HEK293 (cell line): ENCODE measurements around the gene STK24.

Source experiments
- CTCF ChIA-PET: fragments of 350-600 bp; formaldehyde crosslinking; extraction: SDS; loops from one replicate; lab custom pipeline; 2021; ENCODE audit warnings: antibody characterized with exemption; lab: Yijun Ruan, JAX
- POLR2A ChIA-PET: fragments of 300-600 bp; formaldehyde crosslinking; extraction: SDS; loops from one replicate; lab custom pipeline; 2020; ENCODE audit warnings: antibody characterized with exemption, inconsistent platforms; lab: Yijun Ruan, JAX
- H3K27ac ChIP-seq: fragments of 200-500 bp; sonication (Bioruptor generic); 2 replicates; pipeline ENCODE4 v1.5.1; 2014; ENCODE audit warnings: low read depth, low read length, control low read depth, inconsistent platforms; ENCODE audit errors: extremely low read depth
- H3K36me3 ChIP-seq, 2 experiments: fragments of 200-500 bp in 1 of 2; sonication (Bioruptor generic) in 1 of 2; 1 replicate in 1 of 2; 2 replicates in 1 of 2; pipeline ENCODE4 v1.5.1; 2014 to 2017; ENCODE audit warnings: inconsistent platforms in 2 of 2, low read length in 2 of 2; ENCODE audit not compliant: control insufficient read depth in 2 of 2, insufficient read depth in 1 of 2
- H3K4me1 ChIP-seq: fragments of 200-500 bp; sonication (Bioruptor generic); 2 replicates; pipeline ENCODE4 v1.5.1; 2014; ENCODE audit warnings: mild to moderate bottlenecking, low read length, inconsistent platforms; ENCODE audit not compliant: control insufficient read depth, insufficient read depth
- H3K4me3 ChIP-seq: 2 replicates; pipeline ENCODE4 v1.5.1; 2011; ENCODE audit warnings: low read depth, mild to moderate bottlenecking, control low read depth, low read length, moderate library complexity
- H3K9me3 ChIP-seq: fragments of 200-500 bp; sonication (Bioruptor generic); 2 replicates; pipeline ENCODE4 v1.5.1; 2014; ENCODE audit warnings: low read depth, low read length, inconsistent platforms; ENCODE audit not compliant: control insufficient read depth, insufficient read depth
- ELK4 ChIP-seq: IDR thresholded peaks from 2 replicates; pipeline ENCODE4 v1.6.1; 2011; ENCODE audit warnings: mild to moderate bottlenecking, low read depth, low read length, borderline replicate concordance
- FEZF1 ChIP-seq: fragments of 450-650 bp; formaldehyde crosslinking; IDR thresholded peaks from 2 replicates; pipeline ENCODE4 v1.5.1; 2016; ENCODE audit warnings: missing biosample characterization, missing genetic modification characterization
- PRDM4 ChIP-seq: fragments of 450-650 bp; formaldehyde crosslinking; IDR thresholded peaks from 2 replicates; pipeline ENCODE4 v1.5.1; 2017; ENCODE audit warnings: missing biosample characterization, missing genetic modification characterization
- PRDM6 ChIP-seq: fragments of 450-650 bp; formaldehyde crosslinking; IDR thresholded peaks from 2 replicates; pipeline ENCODE4 v1.5.1; 2017; ENCODE audit warnings: missing biosample characterization, missing genetic modification characterization
- ZBTB17 ChIP-seq: fragments of 450-650 bp; formaldehyde crosslinking; IDR thresholded peaks from 2 replicates; pipeline ENCODE4 v1.5.1; 2016; ENCODE audit warnings: missing biosample characterization, missing genetic modification characterization
- ZFHX2 ChIP-seq: fragments of 450-650 bp; formaldehyde crosslinking; conservative IDR thresholded peaks from 2 replicates; pipeline ENCODE4 v1.5.1; 2016; ENCODE audit warnings: missing biosample characterization, missing genetic modification characterization
- ZNF112 ChIP-seq: fragments of 450-650 bp; formaldehyde crosslinking; IDR thresholded peaks from 2 replicates; pipeline ENCODE4 v1.5.0; 2017; ENCODE audit warnings: missing biosample characterization, missing genetic modification characterization
- ZNF792 ChIP-seq: fragments of 450-650 bp; formaldehyde crosslinking; IDR thresholded peaks from 2 replicates; pipeline ENCODE4 v1.5.1; 2016; ENCODE audit warnings: missing biosample characterization, missing genetic modification characterization
- TF ChIP-seq, protein P1 (sequence below): fragments of 450-650 bp; formaldehyde crosslinking; IDR thresholded peaks from 2 replicates; pipeline ENCODE4 v1.5.1; 2016; ENCODE audit warnings: missing biosample characterization, missing genetic modification characterization
- TF ChIP-seq, protein P2 (sequence below): fragments of 450-650 bp; formaldehyde crosslinking; IDR thresholded peaks from 2 replicates; pipeline ENCODE4 v1.5.1; 2016; ENCODE audit warnings: missing biosample characterization, missing genetic modification characterization
- TF ChIP-seq, protein P3 (sequence below): fragments of 450-650 bp; formaldehyde crosslinking; IDR thresholded peaks from 2 replicates; pipeline ENCODE4 v1.5.1; 2016; ENCODE audit warnings: missing biosample characterization, missing genetic modification characterization

STK24 gene

DNA sequence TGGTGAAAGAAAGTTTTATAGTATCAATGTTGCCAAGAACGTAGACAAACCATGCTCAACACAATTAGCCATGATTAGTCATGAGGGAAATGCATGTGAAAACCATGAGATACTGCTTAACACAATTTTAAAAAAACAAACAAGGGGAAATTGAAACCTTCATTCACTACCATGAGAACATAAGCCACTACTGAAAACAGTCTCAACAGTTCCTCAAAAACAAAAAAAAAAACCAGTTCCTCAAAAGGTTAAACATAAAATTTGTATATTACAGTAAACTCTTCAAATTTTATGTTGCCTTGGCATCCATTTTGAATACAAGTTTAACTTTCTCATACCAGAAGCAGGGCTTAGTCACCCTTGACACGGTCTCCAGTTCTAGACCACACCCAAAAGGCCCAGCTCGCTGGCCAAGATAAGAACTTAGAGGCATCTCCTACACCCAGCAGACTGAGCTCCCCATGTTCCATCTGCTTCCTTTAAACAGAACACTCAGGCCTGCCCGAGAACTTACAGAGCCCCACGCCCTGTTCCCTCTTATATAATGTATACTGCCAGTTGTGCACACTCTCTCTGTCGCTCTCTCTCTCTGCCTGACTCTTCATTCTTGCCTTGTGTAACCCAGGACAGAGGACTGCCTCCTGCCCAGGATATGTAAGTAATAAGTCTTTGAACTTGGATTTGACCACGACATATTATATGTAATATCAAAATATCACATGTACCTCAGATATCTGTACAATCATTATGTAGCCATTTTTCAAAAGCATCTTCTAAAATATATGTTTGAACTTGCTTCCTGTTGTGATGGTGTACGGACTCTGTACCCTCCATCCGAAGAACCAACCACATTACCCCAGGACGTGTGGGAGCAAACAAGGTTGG, 67.4 kb downstream of the STK24 start (continued):
- TF ChIP-seq ZNF792 (tag by site-specific recombination) (no peak), PRDM4 (tag by site-specific recombination) (peak; percentile 99), ZNF112 (tag by site-specific recombination) (no peak), FEZF1 (tag by site-specific recombination) (peak; percentile 33; the same call in 1 of the 2 replicates), PRDM6 (peak; percentile 81), ZBTB17 (0 out of 2 replicates have a peak, but pooled peaks have one; percentile 12), ZFHX2 (tag by site-specific recombination) (no peak)
- TF ChIP-seq, protein P1, sequence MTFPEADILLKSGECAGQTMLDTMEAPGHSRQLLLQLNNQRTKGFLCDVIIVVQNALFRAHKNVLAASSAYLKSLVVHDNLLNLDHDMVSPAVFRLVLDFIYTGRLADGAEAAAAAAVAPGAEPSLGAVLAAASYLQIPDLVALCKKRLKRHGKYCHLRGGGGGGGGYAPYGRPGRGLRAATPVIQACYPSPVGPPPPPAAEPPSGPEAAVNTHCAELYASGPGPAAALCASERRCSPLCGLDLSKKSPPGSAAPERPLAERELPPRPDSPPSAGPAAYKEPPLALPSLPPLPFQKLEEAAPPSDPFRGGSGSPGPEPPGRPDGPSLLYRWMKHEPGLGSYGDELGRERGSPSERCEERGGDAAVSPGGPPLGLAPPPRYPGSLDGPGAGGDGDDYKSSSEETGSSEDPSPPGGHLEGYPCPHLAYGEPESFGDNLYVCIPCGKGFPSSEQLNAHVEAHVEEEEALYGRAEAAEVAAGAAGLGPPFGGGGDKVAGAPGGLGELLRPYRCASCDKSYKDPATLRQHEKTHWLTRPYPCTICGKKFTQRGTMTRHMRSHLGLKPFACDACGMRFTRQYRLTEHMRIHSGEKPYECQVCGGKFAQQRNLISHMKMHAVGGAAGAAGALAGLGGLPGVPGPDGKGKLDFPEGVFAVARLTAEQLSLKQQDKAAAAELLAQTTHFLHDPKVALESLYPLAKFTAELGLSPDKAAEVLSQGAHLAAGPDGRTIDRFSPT (tag by site-specific recombination), result 0 out of 2 replicates have a peak, but pooled peaks have one; percentile 19

- H3K4me3 ChIP-seq, result no peak overlapping the region
- no peak for TF ChIP-seq ELK4
- TF ChIP-seq, protein P2, sequence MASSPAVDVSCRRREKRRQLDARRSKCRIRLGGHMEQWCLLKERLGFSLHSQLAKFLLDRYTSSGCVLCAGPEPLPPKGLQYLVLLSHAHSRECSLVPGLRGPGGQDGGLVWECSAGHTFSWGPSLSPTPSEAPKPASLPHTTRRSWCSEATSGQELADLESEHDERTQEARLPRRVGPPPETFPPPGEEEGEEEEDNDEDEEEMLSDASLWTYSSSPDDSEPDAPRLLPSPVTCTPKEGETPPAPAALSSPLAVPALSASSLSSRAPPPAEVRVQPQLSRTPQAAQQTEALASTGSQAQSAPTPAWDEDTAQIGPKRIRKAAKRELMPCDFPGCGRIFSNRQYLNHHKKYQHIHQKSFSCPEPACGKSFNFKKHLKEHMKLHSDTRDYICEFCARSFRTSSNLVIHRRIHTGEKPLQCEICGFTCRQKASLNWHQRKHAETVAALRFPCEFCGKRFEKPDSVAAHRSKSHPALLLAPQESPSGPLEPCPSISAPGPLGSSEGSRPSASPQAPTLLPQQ (tag by site-specific recombination), result 0 out of 2 replicates have a peak, but pooled peaks have one; percentile 32
- TF ChIP-seq, protein P3, sequence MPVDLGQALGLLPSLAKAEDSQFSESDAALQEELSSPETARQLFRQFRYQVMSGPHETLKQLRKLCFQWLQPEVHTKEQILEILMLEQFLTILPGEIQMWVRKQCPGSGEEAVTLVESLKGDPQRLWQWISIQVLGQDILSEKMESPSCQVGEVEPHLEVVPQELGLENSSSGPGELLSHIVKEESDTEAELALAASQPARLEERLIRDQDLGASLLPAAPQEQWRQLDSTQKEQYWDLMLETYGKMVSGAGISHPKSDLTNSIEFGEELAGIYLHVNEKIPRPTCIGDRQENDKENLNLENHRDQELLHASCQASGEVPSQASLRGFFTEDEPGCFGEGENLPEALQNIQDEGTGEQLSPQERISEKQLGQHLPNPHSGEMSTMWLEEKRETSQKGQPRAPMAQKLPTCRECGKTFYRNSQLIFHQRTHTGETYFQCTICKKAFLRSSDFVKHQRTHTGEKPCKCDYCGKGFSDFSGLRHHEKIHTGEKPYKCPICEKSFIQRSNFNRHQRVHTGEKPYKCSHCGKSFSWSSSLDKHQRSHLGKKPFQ (tag by site-specific recombination), result peak; percentile 79
- CTCF ChIA-PET, result interaction anchor here (0.8 to 1.1 kb wide), 7 partner anchors 8 to 74 kb away, joined by 3 read pairs; no protein-coding TSS in a partner anchor
- POLR2A ChIA-PET, result interaction anchor here (1.3 kb wide), 1 partner anchor 69 kb away, joined by 3 read pairs; the partner anchor contains the start of gene STK24
- no peak overlapping the region for H3K27ac ChIP-seq
- peaks cover 36% of the 10 kb centered on the region for H3K4me1 ChIP-seq
- H3K9me3 ChIP-seq, result no peaks in the 10 kb centered on the region
- H3K36me3 ChIP-seq, result peaks cover 0 to 12% of the 10 kb centered on the region in 2 experiments; a peak in 1 of 3 replicates
Measured at GRCh38 chr13:98508685-98509084, 68.2 kb downstream of the STK24 start.
